Left ventricle myocardium inferior (tissue), 1 donor: ENCODE measurements around the gene OPCML. TPM values are rescaled to one million over a fixed set of nuclear protein-coding genes. Genes with fewer than 3 reads are reported as not detected.

Source experiments
- DNase-seq: peaks from one replicate; pipeline ENCODE4 v3.0.0-alpha.2; 2020
- H3K27ac ChIP-seq: fragments of 200-600 bp; replicated peaks from 2 replicates; pipeline ENCODE4 v1.8.0; 2021
- H3K27me3 ChIP-seq: fragments of 200-600 bp; 2 replicates; pipeline ENCODE4 v1.8.0; 2021; ENCODE audit warnings: low read depth
- H3K36me3 ChIP-seq: fragments of 200-600 bp; 2 replicates; pipeline ENCODE4 v1.8.0; 2021
- H3K4me1 ChIP-seq: fragments of 200-600 bp; 2 replicates; pipeline ENCODE4 v1.8.0; 2021
- H3K4me3 ChIP-seq: fragments of 200-600 bp; 2 replicates; pipeline ENCODE4 v1.8.0; 2021; ENCODE audit warnings: mild to moderate bottlenecking, moderate library complexity
- H3K9me3 ChIP-seq: fragments of 200-600 bp; replicated peaks from 2 replicates; pipeline ENCODE4 v1.8.0; 2021
- CTCF ChIP-seq: fragments of 200-600 bp; IDR thresholded peaks from 2 replicates; pipeline ENCODE4 v1.8.0; 2021; ENCODE audit warnings: antibody characterized with exemption, mild to moderate bottlenecking, borderline replicate concordance
- intact Hi-C: fragments of 100-400 bp; cut with micrococcal nuclease; formaldehyde crosslinking; loops from one replicate; pipeline ENCODE4 v1.11.0; 2022
- total RNA-seq: library from RNA; stranded (reverse); fragmentation: NEBNext Ultra II Directional; extraction: Animal tissue kit (Norgen Biotek cat#: 25700); gene quantifications from one replicate; pipeline ENCODE4 v1.2.1, GENCODE V29; 2021
- donor health status: DM: no; HTN: yes; CAD: no; lungs with severe emphysema.

OPCML gene
- total RNA-seq, 1 donor from 2014 or later: 0.63 TPM

DNA sequence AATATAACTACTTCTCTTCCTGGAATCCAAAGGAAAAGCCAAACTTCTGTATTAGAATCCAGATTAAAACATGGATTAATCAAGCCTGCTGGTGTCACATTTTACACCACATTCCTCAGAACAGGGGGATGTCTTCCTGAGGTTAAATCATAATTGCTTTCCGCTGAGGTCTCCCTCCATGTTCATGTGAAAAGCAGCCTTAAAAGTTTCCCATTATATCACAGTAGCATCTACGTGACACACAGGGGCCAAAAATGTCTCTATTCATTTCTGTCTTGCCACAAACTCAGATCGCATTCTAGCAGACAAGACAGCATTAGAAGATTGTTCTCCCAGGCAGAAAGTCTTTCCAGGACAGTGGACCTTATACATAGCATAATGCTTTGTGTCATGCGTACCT lies 788.7 kb downstream of the OPCML start:
- DNase-seq: no peak
- TF ChIP-seq CTCF: no peak
- H3K4me3 ChIP-seq: no peak overlapping the region

DNA sequence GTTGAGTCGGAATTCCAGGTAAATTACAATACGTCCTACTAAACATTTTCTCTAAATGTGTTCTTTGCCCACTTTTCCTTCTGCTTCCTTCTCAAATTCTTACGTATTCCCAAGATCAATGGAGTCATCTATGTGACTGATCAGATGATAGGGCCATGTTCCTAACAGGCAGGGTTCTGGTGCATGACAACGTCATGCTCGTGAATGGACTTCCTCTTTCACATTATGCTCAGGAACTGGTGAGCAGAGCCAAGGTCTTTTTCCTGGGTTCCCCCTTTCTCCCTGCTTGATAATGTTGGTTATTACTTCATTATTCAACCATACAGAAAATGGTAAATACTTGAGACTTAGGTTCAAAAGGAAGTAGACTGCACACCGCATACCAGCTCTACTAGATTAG lies 789.4 kb downstream of the OPCML start:
- intact Hi-C loops: no loop called here
- Histone ChIP-seq H3K4me3 (no peak overlapping the region), H3K27ac (no peak overlapping the region), H3K27me3 (no peaks in the 10 kb centered on the region), H3K9me3 (peaks cover 7% of the 10 kb centered on the region), H3K4me1 (no peaks in the 10 kb centered on the region), H3K36me3 (no peaks in the 10 kb centered on the region)
- TF ChIP-seq CTCF: no peak
- DNase-seq: no peak

More for the DNA sequence above, 788.7 kb downstream of the OPCML start:
- intact Hi-C loops: no loop called here
- no peak overlapping the region for H3K27ac ChIP-seq
- H3K36me3 ChIP-seq: no peaks in the 10 kb centered on the region
- H3K4me1 ChIP-seq: no peaks in the 10 kb centered on the region
- no peaks in the 10 kb centered on the region for H3K27me3 ChIP-seq
- peaks cover 7% of the 10 kb centered on the region for H3K9me3 ChIP-seq

- intact Hi-C loops: no loop called here
- no peak overlapping the region for H3K27ac ChIP-seq
- H3K27me3 ChIP-seq: peaks cover 13% of the 10 kb centered on the region
- peaks cover 6% of the 10 kb centered on the region for H3K9me3 ChIP-seq
- H3K4me1 ChIP-seq: no peaks in the 10 kb centered on the region
- no peak overlapping the region for H3K4me3 ChIP-seq
- DNase-seq: no peak
- H3K36me3 ChIP-seq: no peaks in the 10 kb centered on the region
- TF ChIP-seq CTCF: no peak
These were observed 798.1 kb downstream of the OPCML start for GRCh38 chr11:132734217-132734616.

DNA sequence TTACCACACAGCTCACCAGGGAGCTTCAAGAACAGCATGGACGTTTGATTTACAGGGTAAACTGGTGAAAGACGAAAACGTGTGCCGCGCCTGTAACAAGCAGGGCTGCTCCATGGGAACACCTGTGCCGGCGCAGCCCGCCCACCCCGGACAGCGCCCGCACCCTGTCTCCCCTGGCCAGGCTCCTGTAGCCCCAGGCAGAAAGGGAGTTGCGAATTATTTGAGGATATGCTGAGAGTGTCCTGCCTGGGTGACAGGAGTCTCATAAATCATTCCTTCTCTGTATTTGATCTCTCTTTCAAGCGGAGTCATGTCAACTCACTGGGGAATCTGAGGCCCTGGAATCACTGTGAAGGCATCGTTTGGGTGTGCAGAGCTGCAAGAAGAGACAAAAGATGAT lies 804.3 kb downstream of the OPCML start:
- no peak for TF ChIP-seq CTCF
- Histone ChIP-seq H3K4me3 (no peak overlapping the region), H3K4me1 (no peaks in the 10 kb centered on the region), H3K9me3 (no peaks in the 10 kb centered on the region), H3K36me3 (no peaks in the 10 kb centered on the region), H3K27me3 (peaks cover 9% of the 10 kb centered on the region), H3K27ac (no peak overlapping the region)
- no peak for DNase-seq
- intact Hi-C loops: no loop called here

DNA sequence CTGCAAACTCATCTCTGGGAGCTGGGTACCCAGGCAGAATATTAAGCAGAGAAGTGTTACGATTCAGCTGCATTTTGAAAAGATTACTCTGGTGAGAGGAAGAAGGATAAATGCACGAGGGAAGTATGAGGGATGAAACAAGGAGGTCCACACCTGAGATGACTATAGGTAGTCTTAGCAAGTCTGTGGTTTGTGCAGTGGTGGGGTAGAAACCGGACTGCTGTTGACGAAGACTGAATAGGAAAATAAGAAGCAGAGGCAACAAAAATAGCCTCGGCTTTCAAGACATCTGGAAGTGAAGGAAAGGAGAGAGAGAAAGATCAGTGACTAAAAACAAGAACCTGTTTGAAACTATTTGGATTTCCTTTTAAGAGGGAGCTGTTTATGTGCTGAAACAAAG lies 810.8 kb downstream of the OPCML start:
- H3K9me3 ChIP-seq: no peaks in the 10 kb centered on the region
- H3K36me3 ChIP-seq: no peaks in the 10 kb centered on the region
- no peak overlapping the region for H3K4me3 ChIP-seq
- intact Hi-C loops: no loop called here
- no peak overlapping the region for H3K27ac ChIP-seq
- no peaks in the 10 kb centered on the region for H3K4me1 ChIP-seq
- no peak for DNase-seq
- no peak for TF ChIP-seq CTCF
- no peaks in the 10 kb centered on the region for H3K27me3 ChIP-seq

DNA sequence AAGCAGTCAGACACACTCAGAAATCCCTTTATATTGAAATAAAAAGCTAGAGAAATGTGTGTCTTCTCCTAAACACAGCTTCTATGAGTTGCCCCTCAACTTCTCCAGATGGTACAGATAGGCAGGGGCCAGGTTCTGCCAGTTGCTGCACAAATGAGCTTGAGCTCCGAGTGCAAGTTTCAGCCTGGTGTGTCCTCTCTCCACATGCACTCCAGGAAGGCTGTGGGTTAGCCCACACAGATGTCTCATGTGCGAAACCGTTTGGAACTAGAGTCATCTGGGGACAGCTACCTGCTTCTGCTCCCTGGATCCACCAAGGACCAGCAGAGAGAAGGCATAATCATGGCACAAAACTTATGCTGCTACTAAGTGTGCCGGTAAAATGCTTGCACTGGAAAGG lies 812.6 kb downstream of the OPCML start:
- H3K9me3 ChIP-seq: no peaks in the 10 kb centered on the region
- no peak for DNase-seq
- H3K4me3 ChIP-seq: no peak overlapping the region
- no peak overlapping the region for H3K27ac ChIP-seq
- no peak for TF ChIP-seq CTCF
- H3K36me3 ChIP-seq: no peaks in the 10 kb centered on the region
- intact Hi-C loops: no loop called here
- H3K27me3 ChIP-seq: no peaks in the 10 kb centered on the region
- H3K4me1 ChIP-seq: no peaks in the 10 kb centered on the region
